ENCODE results near the gene PPRC1. TPM values are rescaled to one million over a fixed set of nuclear protein-coding genes. Genes with fewer than 3 reads are reported as not detected.
A peak's percentile ranks its signal among the peaks of the same experiment; 100 is the strongest.

PPRC1 gene
- total RNA-seq, 4 donors from 2014 or later: 11.7 to 27.5 (median 16.6) TPM

- WGBS, 2 donors: 93 to 97% methylated on average over 13 of the region's 13 CpGs
- intact Hi-C loops (cut with DNase I): no loop called here
- TF ChIP-seq CTCF (IDR thresholded peaks at IDR 0.05) (no peak), POLR2A (IDR thresholded peaks at IDR 0.05) (no peak)
- H3K27ac ChIP-seq: no peak overlapping the region
- no peaks in the 10 kb centered on the region for H3K27me3 ChIP-seq
- peaks cover 8 to 13% of the 10 kb centered on the region in 2 donors for H3K4me1 ChIP-seq
- H3K4me3 ChIP-seq (replicated peaks in 1 of 3): no peak overlapping the region
- no peak for DNase-seq
- peaks cover 35% of the 10 kb centered on the region in 2 donors for H3K36me3 ChIP-seq
- H3K9me3 ChIP-seq: no peaks in the 10 kb centered on the region
Observed at GRCh38 chr10:102148275-102148674, 15.4 kb downstream of the PPRC1 start.

GRCh38 chr10:102150970-102151773 is 18.3 kb downstream of the PPRC1 start:
- H3K4me1 ChIP-seq: peaks cover 8 to 18% of the 10 kb centered on the region in 2 donors
- 85 to 87% methylated on average over 3 of the region's 3 CpGs for WGBS, 2 donors
- TF ChIP-seq CTCF (IDR thresholded peaks at IDR 0.05): no peak
- peak overlapping the region; percentile 35 to 62 (median 61) for H3K27ac ChIP-seq
- DNase-seq: no peak
- intact Hi-C loops (cut with DNase I): loop anchor here (5.0 to 10.0 kb wide), 2 partner anchors 34 to 354 kb away; partner anchors contain the start of genes ACTR1A and SUFU
- H3K36me3 ChIP-seq: peaks cover 26 to 32% of the 10 kb centered on the region in 2 donors
- H3K9me3 ChIP-seq: no peaks in the 10 kb centered on the region
- H3K27me3 ChIP-seq: no peaks in the 10 kb centered on the region
- H3K4me3 ChIP-seq (replicated peaks in 1 of 3): peak overlapping the region in 1 of 3 donors; percentile 54

GRCh38 chr10:102151774-102152544 is 19.1 kb downstream of the PPRC1 start, which contains the start of gene NOLC1:
Gene NOLC1, plus strand, starts transcription at chr10:102152389. Its CDS starts 22 bp downstream, at chr10:102152411.
- WGBS, 2 donors: 6 to 11% methylated on average over 26 to 34 of the region's 59 CpGs
- intact Hi-C loops (cut with DNase I): loop anchor here (5.0 to 10.0 kb wide), 2 partner anchors 35 to 353 kb away; partner anchors contain the start of genes ACTR1A and SUFU
- Histone ChIP-seq H3K36me3 (peaks cover 22 to 29% of the 10 kb centered on the region in 2 donors), H3K9me3 (no peaks in the 10 kb centered on the region), H3K27me3 (no peaks in the 10 kb centered on the region), H3K4me1 (peaks cover 10 to 20% of the 10 kb centered on the region in 2 donors), H3K27ac (peak within 1 kb of the TSS; percentile 61 to 62 (median 61)), H3K4me3 (replicated peaks in 1 of 3) (peak within 1 kb of the TSS; percentile 43 to 91 (median 54))
- peak; percentile 99 for DNase-seq
- peak in 1 of 2 donors; percentile 65 for TF ChIP-seq POLR2A (IDR thresholded peaks at IDR 0.05)
- TF ChIP-seq CTCF (IDR thresholded peaks at IDR 0.05): no peak

GRCh38 chr10:102152545-102152890 is 19.7 kb downstream of the PPRC1 start:
- H3K9me3 ChIP-seq: no peaks in the 10 kb centered on the region
- peak in 1 of 2 donors; percentile 15 for DNase-seq
- peak overlapping the region; percentile 61 to 62 (median 61) for H3K27ac ChIP-seq
- H3K4me1 ChIP-seq: peaks cover 16 to 26% of the 10 kb centered on the region in 2 donors
- no peaks in the 10 kb centered on the region for H3K27me3 ChIP-seq
- peaks cover 16 to 29% of the 10 kb centered on the region in 2 donors for H3K36me3 ChIP-seq
- peak overlapping the region; percentile 43 to 91 (median 54) for H3K4me3 ChIP-seq (replicated peaks in 1 of 3)
- 0% methylated on average over 3 to 18 of the region's 19 CpGs for WGBS, 2 donors
- intact Hi-C loops (cut with DNase I): loop anchor here (5.0 to 10.0 kb wide), 2 partner anchors 35 to 352 kb away; partner anchors contain the start of genes ACTR1A and SUFU
- TF ChIP-seq POLR2A (IDR thresholded peaks at IDR 0.05) (no peak), CTCF (IDR thresholded peaks at IDR 0.05) (no peak)
